ENCODE data around the gene RSPO4. TPM values are rescaled to one million over a fixed set of nuclear protein-coding genes. Genes with fewer than 3 reads are reported as not detected.
"Not testable (repeated sequence)": the region's sequence is repeated elsewhere in the genome, so short reads cannot be mapped to it uniquely, and the experiment has no call there.

The RSPO4 gene
- total RNA-seq, 2 experiments from 2014 or later, result not detected

- ATAC-seq, result no peak
- no peak for DNase-seq
- no peaks in the 10 kb centered on the region for H3K9me3 Mint-ChIP-seq (ENCODE audit: insufficient read depth)
- POLR2A ChIA-PET, result no interaction called here
- peaks cover 6% of the 10 kb centered on the region for H3K4me1 Mint-ChIP-seq (ENCODE audit: low read depth)
- H3K27ac Mint-ChIP-seq, result no peak overlapping the region
- CTCF ChIA-PET, result no interaction called here
- peaks cover 6% of the 10 kb centered on the region for H3K36me3 Mint-ChIP-seq (ENCODE audit: low read depth)
- peaks cover 37% of the 10 kb centered on the region for H3K27me3 Mint-ChIP-seq (ENCODE audit: low read depth)
- no peak overlapping the region for H3K4me3 Mint-ChIP-seq
These were observed 995 bp downstream of the RSPO4 start for GRCh38 chr20:1001116-1001515.

- ChIA-PET POLR2A (no interaction called here), CTCF (no interaction called here)
- DNase-seq, result no peak
- ATAC-seq, result no peak
- Mint-ChIP-seq H3K27me3 (ENCODE audit: low read depth) (peaks cover 36% of the 10 kb centered on the region), H3K4me1 (ENCODE audit: low read depth) (peaks cover 6% of the 10 kb centered on the region), H3K27ac (no peak overlapping the region), H3K36me3 (ENCODE audit: low read depth) (peaks cover 6% of the 10 kb centered on the region), H3K9me3 (ENCODE audit: insufficient read depth) (no peaks in the 10 kb centered on the region), H3K4me3 (no peak overlapping the region)
These were observed 3.8 kb downstream of the RSPO4 start for GRCh38 chr20:998231-998830.

GRCh38 chr20:997486-997885 lies 4.6 kb downstream of the RSPO4 start:
- CTCF ChIA-PET, result no interaction called here
- Mint-ChIP-seq H3K27ac (no peak overlapping the region), H3K27me3 (ENCODE audit: low read depth) (peaks cover 28% of the 10 kb centered on the region), H3K4me3 (no peak overlapping the region), H3K4me1 (ENCODE audit: low read depth) (peaks cover under 1% of the 10 kb centered on the region), H3K9me3 (ENCODE audit: insufficient read depth) (no peaks in the 10 kb centered on the region), H3K36me3 (ENCODE audit: low read depth) (peaks cover under 1% of the 10 kb centered on the region)
- no peak for DNase-seq
- no peak for ATAC-seq
- POLR2A ChIA-PET, result no interaction called here

GRCh38 chr20:997016-997415 lies 5.1 kb downstream of the RSPO4 start:
- POLR2A ChIA-PET, result no interaction called here
- Mint-ChIP-seq H3K4me3 (no peak overlapping the region), H3K36me3 (ENCODE audit: low read depth) (no peaks in the 10 kb centered on the region), H3K27ac (no peak overlapping the region), H3K27me3 (ENCODE audit: low read depth) (peaks cover 27% of the 10 kb centered on the region), H3K9me3 (ENCODE audit: insufficient read depth) (no peaks in the 10 kb centered on the region), H3K4me1 (ENCODE audit: low read depth) (no peaks in the 10 kb centered on the region)
- DNase-seq, result no peak
- no peak for ATAC-seq
- CTCF ChIA-PET, result no interaction called here

- H3K36me3 Mint-ChIP-seq (ENCODE audit: low read depth), result no peaks in the 10 kb centered on the region
- ATAC-seq (no peak), DNase-seq (no peak)
- H3K9me3 Mint-ChIP-seq (ENCODE audit: insufficient read depth), result no peaks in the 10 kb centered on the region
- peaks cover 13% of the 10 kb centered on the region for H3K27me3 Mint-ChIP-seq (ENCODE audit: low read depth)
- ChIA-PET POLR2A (no interaction called here), CTCF (interaction anchor here (1.3 kb wide), 1 partner anchor 39 kb away, joined by 3 read pairs; no protein-coding TSS in a partner anchor)
- no peaks in the 10 kb centered on the region for H3K4me1 Mint-ChIP-seq (ENCODE audit: low read depth)
- no peak overlapping the region for H3K27ac Mint-ChIP-seq
- H3K4me3 Mint-ChIP-seq, result no peak overlapping the region
These were observed 6.9 kb downstream of the RSPO4 start for GRCh38 chr20:995170-995569.

GRCh38 chr20:992801-993535 lies 9.1 kb downstream of the RSPO4 start:
- Mint-ChIP-seq H3K36me3 (ENCODE audit: low read depth) (no peaks in the 10 kb centered on the region), H3K9me3 (ENCODE audit: insufficient read depth) (no peaks in the 10 kb centered on the region), H3K27me3 (ENCODE audit: low read depth) (peaks cover 11% of the 10 kb centered on the region), H3K4me1 (ENCODE audit: low read depth) (no peaks in the 10 kb centered on the region), H3K27ac (no peak overlapping the region), H3K4me3 (no peak overlapping the region)
- DNase-seq, result no peak
- CTCF ChIA-PET, result no interaction called here
- ATAC-seq, result no peak
- POLR2A ChIA-PET, result no interaction called here

GRCh38 chr20:991850-992249 lies 10.3 kb downstream of the RSPO4 start:
- no peak for ATAC-seq
- DNase-seq, result no peak
- CTCF ChIA-PET, result no interaction called here
- Mint-ChIP-seq H3K4me1 (ENCODE audit: low read depth) (peaks cover under 1% of the 10 kb centered on the region), H3K9me3 (ENCODE audit: insufficient read depth) (no peaks in the 10 kb centered on the region), H3K27me3 (ENCODE audit: low read depth) (peaks cover 11% of the 10 kb centered on the region), H3K36me3 (ENCODE audit: low read depth) (no peaks in the 10 kb centered on the region), H3K27ac (no peak overlapping the region), H3K4me3 (no peak overlapping the region)
- POLR2A ChIA-PET, result no interaction called here

GRCh38 chr20:990293-990959 lies 11.7 kb downstream of the RSPO4 start:
- Mint-ChIP-seq H3K27ac (no peak overlapping the region), H3K4me3 (no peak overlapping the region), H3K9me3 (ENCODE audit: insufficient read depth) (no peaks in the 10 kb centered on the region), H3K4me1 (ENCODE audit: low read depth) (peaks cover 4% of the 10 kb centered on the region), H3K27me3 (ENCODE audit: low read depth) (peaks cover 4% of the 10 kb centered on the region), H3K36me3 (ENCODE audit: low read depth) (no peaks in the 10 kb centered on the region)
- ChIA-PET CTCF (interaction anchor here (1.0 kb wide), 1 partner anchor 18 kb away, joined by 3 read pairs; no protein-coding TSS in a partner anchor), POLR2A (no interaction called here)
- ATAC-seq (no peak), DNase-seq (no peak)

GRCh38 chr20:988272-988671 lies 13.8 kb downstream of the RSPO4 start:
- Mint-ChIP-seq H3K4me3 (no peak overlapping the region), H3K9me3 (ENCODE audit: insufficient read depth) (no peaks in the 10 kb centered on the region), H3K4me1 (ENCODE audit: low read depth) (peaks cover 4% of the 10 kb centered on the region), H3K36me3 (ENCODE audit: low read depth) (no peaks in the 10 kb centered on the region), H3K27me3 (ENCODE audit: low read depth) (peaks cover 4% of the 10 kb centered on the region), H3K27ac (no peak overlapping the region)
- ATAC-seq (no peak), DNase-seq (no peak)
- ChIA-PET POLR2A (no interaction called here), CTCF (interaction anchor here (1.2 kb wide), 1 partner anchor 120 kb away, joined by 3 read pairs; no protein-coding TSS in a partner anchor)

GRCh38 chr20:987677-988076 lies 14.4 kb downstream of the RSPO4 start:
- Mint-ChIP-seq H3K27me3 (ENCODE audit: low read depth) (peaks cover 4% of the 10 kb centered on the region), H3K36me3 (ENCODE audit: low read depth) (no peaks in the 10 kb centered on the region), H3K4me1 (ENCODE audit: low read depth) (peaks cover 4% of the 10 kb centered on the region), H3K27ac (no peak overlapping the region), H3K4me3 (no peak overlapping the region), H3K9me3 (ENCODE audit: insufficient read depth) (no peaks in the 10 kb centered on the region)
- ATAC-seq (no peak), DNase-seq (no peak)
- CTCF ChIA-PET, result interaction anchor here (1.2 kb wide), 1 partner anchor 121 kb away, joined by 3 read pairs; no protein-coding TSS in a partner anchor
- POLR2A ChIA-PET, result interaction anchor here (0.6 kb wide), 2 partner anchors 320 to 494 kb away, joined by 3 read pairs; no protein-coding TSS in a partner anchor

- H3K27me3 Mint-ChIP-seq (ENCODE audit: low read depth), result peaks cover 4% of the 10 kb centered on the region
- peak; percentile 23 for DNase-seq
- no peak overlapping the region for H3K27ac Mint-ChIP-seq
- no peak for ATAC-seq
- ChIA-PET CTCF (no interaction called here), POLR2A (no interaction called here)
- no peak overlapping the region for H3K4me3 Mint-ChIP-seq
- H3K4me1 Mint-ChIP-seq (ENCODE audit: low read depth), result peaks cover 4% of the 10 kb centered on the region
- no peaks in the 10 kb centered on the region for H3K9me3 Mint-ChIP-seq (ENCODE audit: insufficient read depth)
- H3K36me3 Mint-ChIP-seq (ENCODE audit: low read depth), result no peaks in the 10 kb centered on the region
These were observed 15.3 kb downstream of the RSPO4 start for GRCh38 chr20:986733-987355.

GRCh38 chr20:984994-985393 lies 17.1 kb downstream of the RSPO4 start:
- POLR2A ChIA-PET; DNase-seq; H3K36me3 Mint-ChIP-seq (ENCODE audit: low read depth); H3K9me3 Mint-ChIP-seq (ENCODE audit: insufficient read depth); H3K4me1 Mint-ChIP-seq (ENCODE audit: low read depth); H3K27me3 Mint-ChIP-seq (ENCODE audit: low read depth); H3K27ac Mint-ChIP-seq; ATAC-seq; H3K4me3 Mint-ChIP-seq; CTCF ChIA-PET: not testable (repeated sequence)
